Left renal cortex interstitium (tissue), 4 donors: ENCODE data around the gene HRH3. TPM values are rescaled to one million over a fixed set of nuclear protein-coding genes. Genes with fewer than 3 reads are reported as not detected.

Experiments used
- polyA plus RNA-seq, 4 donors: library from polyadenylated mRNA; unstranded; fragments of 120-200 nt; gene quantifications; one replicate each; pipeline ENCODE4 v1.2.1, GENCODE V29; 2013; ENCODE audit not compliant: insufficient read length in 4 of 4

HRH3 gene
- polyA plus RNA-seq, 4 donors, result 0.08 to 0.21 (median 0.14) TPM; not detected in 1

Other genes starting within 250 kb of the HRH3 start
- gene TAF4, start 154.4 kb downstream of the HRH3 start, polyA plus RNA-seq, result 10 to 100 TPM; 14.1 to 28.7 (median 20.1) TPM
- gene LSM14B, start 97.8 kb downstream of the HRH3 start, polyA plus RNA-seq, result 10 to 100 TPM; 50.3 to 65.3 (median 59.7) TPM
- gene PSMA7, start 76.9 kb downstream of the HRH3 start, polyA plus RNA-seq, result 100 to 1,000 TPM; 182 to 221 (median 190) TPM
- 10 to 100 TPM; 15.5 to 27.8 (median 21.2) TPM for gene SS18L1, start 76.5 kb downstream of the HRH3 start, polyA plus RNA-seq
- 10 to 100 TPM; 30.6 to 45.6 (median 36.7) TPM for gene MTG2, start 37.2 kb downstream of the HRH3 start, polyA plus RNA-seq
- gene OSBPL2, start 18.2 kb upstream of the HRH3 start, polyA plus RNA-seq, result 10 to 100 TPM; 26.7 to 41.5 (median 34.8) TPM
- gene ADRM1, start 82.7 kb upstream of the HRH3 start, polyA plus RNA-seq, result 10 to 100 TPM; 44.0 to 74.9 (median 62.5) TPM
- 100 to 1,000 TPM in 3 of 4 donors, 10 to 100 TPM in 1; 70.5 to 201 (median 146) TPM for gene LAMA5, start 147.0 kb upstream of the HRH3 start, polyA plus RNA-seq
- gene RPS21, start 166.8 kb upstream of the HRH3 start, polyA plus RNA-seq, result 1,000 to 10,000 TPM in 1 of 4 donors, 100 to 1,000 TPM in 3; 820 to 1,197 (median 904) TPM
- 10 to 100 TPM in 3 of 4 donors, 1 to 10 TPM in 1; 8.0 to 11.6 (median 11.0) TPM for gene CABLES2, start 187.0 kb upstream of the HRH3 start, polyA plus RNA-seq
- gene RBBP8NL, start 207.3 kb upstream of the HRH3 start, polyA plus RNA-seq, result 1 to 10 TPM; 1.6 to 3.0 (median 2.0) TPM